DMS 273 (cell line): ENCODE data around the gene RCBTB2.
"Not testable (repeated sequence)": the region's sequence is repeated elsewhere in the genome, so short reads cannot be mapped to it uniquely, and the experiment has no call there.

ENCODE experiments used
- DNase-seq: peaks from one replicate; lab custom pipeline; 2025; ENCODE audit not compliant: unreplicated experiment; lab: John Stamatoyannopoulos, UW

Gene RCBTB2

GRCh38 chr13:48456546-48456945 lies 76.3 kb downstream of the RCBTB2 start:
- no peak for DNase-seq

DNA sequence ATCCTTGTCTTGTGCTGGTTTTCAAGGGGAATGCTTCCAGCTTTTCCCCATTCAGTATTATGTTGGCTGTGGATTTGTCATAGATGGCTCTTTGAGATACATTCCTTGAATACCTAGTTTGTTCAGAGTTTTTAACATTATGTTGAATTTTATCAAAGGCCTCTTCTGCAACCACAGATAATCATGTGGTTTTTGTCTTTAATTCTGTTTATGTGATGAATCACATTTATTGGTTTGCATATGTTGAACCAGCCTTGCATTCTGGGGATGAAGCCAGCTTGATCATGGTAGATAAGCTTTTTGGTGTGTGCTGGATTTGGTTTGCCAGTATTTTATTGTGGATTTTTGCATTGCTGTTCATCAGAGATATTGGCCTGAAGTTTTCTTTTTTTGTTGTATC lies 81.7 kb downstream of the RCBTB2 start:
- DNase-seq: not testable (repeated sequence)

GRCh38 chr13:48449656-48450055 lies 83.2 kb downstream of the RCBTB2 start:
- no peak for DNase-seq

DNA sequence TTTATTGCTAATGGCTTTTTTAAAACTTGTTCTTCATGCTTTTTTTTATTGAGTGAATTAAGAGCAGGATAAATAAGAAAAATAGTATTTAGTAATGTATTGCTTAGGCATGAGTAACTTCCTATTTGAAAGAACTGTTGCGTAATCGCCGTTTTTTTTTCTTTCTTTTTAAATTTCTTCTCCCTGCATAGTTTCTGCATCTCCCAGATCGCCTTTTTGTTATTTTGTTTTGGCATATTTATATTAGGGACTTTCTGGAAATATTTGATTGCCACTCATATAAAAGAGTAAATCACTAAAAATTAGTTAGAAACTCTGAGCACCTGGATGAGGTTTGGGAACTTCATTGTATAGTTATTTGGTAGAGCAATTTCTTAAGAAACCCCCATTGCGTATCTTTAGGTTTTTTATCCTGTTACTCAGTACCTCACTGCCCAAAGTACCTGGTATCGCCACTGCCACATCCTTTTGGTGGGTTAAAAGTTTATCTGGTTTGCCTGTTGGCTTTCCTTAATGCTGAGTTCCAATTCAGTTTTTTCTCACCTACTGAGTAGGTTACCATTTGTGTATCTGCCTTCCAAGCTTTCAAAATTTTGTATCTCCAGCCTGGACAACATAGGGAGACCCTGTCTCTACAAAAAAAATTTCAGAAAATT lies 83.8 kb downstream of the RCBTB2 start:
- no peak for DNase-seq

DNA sequence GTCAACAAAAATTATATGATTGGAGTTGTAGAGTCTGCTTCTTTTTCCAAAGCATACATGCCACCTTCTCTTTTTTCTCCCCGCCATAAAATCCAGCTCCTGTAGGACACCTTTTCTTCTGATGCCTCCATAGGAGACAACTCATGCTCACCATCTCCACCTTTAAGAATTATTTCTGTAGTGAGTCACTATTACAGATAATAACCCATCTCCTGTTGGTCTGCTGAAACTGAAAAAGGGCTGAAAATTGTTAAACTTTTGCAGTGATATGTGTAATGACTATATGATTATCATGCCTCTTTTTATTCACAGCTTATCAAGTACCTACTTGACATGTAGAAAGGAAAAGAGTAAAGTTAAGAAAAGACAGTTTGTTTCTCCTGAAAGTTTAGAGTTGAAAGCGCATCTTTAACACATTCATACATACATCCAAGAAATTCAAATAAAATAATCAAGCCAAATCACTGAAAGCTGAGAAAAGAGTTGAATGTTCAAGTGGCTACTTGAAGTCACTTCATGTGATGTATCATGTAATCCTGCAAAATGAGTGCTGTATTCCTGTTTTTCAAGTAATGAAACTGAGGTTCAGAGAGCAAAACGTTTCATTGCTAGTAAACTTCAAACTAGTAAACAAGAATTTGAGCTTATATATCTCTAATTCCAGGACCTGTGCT lies 84.5 kb downstream of the RCBTB2 start:
- DNase-seq: no peak

DNA sequence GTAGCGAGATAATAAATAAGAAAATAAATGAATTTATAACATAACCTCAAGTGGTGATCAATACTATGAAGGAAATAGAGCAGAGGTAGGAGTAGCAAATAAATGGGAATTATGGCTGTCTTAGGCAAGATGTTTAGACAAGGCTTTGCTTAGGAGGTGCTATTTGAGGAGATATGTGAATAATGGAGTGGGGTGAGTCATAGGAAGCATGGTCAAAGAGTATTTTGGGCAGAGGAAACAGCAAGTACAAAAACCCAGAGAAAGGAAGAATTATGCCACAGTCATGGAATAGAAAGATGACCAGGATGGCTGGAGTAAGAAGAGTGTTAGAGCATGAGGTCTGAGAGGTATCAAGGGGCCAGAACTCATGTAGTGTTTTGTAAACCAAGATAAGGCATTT lies 86.4 kb downstream of the RCBTB2 start:
- DNase-seq: no peak

DNA sequence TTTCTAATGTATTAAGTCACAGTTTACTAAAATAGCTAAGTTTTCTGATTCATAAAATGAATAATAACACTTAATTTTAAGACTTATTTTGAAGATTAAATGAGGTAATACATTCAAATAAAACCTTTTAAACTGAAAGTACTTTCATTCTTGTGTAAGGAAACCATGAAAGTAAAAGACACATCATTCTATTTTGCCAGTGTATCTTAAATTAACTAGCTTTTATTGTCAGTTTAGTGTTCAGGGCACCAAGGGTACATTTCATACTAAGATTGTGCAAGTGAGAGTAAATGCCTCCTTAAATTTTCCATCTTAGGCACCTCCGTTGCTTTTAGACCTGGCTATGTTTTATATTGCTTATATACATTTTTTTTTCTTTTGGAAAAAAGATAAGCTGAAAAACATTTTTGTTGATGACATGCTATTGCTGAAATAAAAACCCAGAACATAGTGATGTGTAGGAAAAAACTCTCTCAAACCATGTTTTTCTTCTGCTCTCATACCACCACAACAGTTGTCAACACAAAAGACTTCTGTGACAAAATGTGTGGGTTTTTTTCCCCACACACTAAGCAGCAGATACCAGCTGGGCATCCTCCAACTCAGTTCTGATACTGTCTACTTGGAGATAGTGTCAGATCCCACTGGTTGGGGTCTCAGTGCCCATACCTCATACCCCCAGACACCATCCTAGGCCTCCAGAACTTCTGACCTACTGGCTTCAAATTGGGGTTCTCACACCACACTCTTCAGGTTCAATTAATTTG lies 89.3 kb downstream of the RCBTB2 start:
- DNase-seq: no peak
